H1 (cell line): ENCODE data around the gene MS4A6A. TPM values are rescaled to one million over a fixed set of nuclear protein-coding genes. Genes with fewer than 3 reads are reported as not detected.

Source experiments
- ATF2 ChIP-seq: IDR thresholded peaks from 2 replicates; pipeline ENCODE4 v1.6.1; 2012; ENCODE audit warnings: low read length, inconsistent platforms
- CHD1 ChIP-seq: IDR thresholded peaks from 2 replicates; pipeline ENCODE4 v1.6.1; 2012; ENCODE audit warnings: low read depth, low read length, improper control_type of control experiment
- CHD7 ChIP-seq: fragments of 300-600 bp; sonication (generic); IDR thresholded peaks from 2 replicates; pipeline ENCODE4 v1.7.1; 2012; ENCODE audit warnings: low read length, moderate library complexity, mild to moderate bottlenecking, inconsistent platforms; ENCODE audit not compliant: insufficient replicate concordance
- EZH2 ChIP-seq: fragments of 200-600 bp; sonication (generic); IDR thresholded peaks from 2 replicates; pipeline ENCODE4 v1.7.1; 2012; ENCODE audit warnings: low read depth, mild to moderate bottlenecking, moderate library complexity, low read length, inconsistent platforms; ENCODE audit not compliant: severe bottlenecking
- HDAC2 ChIP-seq, 2 experiments: fragments of 300-600 bp in 1 of 2; sonication (generic) in 1 of 2; IDR thresholded peaks; 2 replicates each; pipeline ENCODE4 v1.6.1; 2011 to 2012; ENCODE audit warnings: low read depth in 2 of 2, low read length in 2 of 2, mild to moderate bottlenecking in 2 of 2, moderate library complexity in 2 of 2, borderline replicate concordance in 1 of 2, inconsistent platforms in 1 of 2
- HDAC6 ChIP-seq: IDR thresholded peaks from one replicate; pipeline ENCODE4 v1.7.1; 2012; ENCODE audit warnings: low read depth, mild to moderate bottlenecking, inconsistent platforms, low read length, moderate library complexity
- RFX5 ChIP-seq: IDR thresholded peaks from 2 replicates; pipeline ENCODE4 v1.6.1; 2011; ENCODE audit warnings: low read depth, low read length, improper control_type of control experiment, borderline replicate concordance
- RNF2 ChIP-seq: fragments of 200-900, 300-1000 bp; sonication (generic); IDR thresholded peaks from 2 replicates; pipeline ENCODE4 v1.7.1; 2016; ENCODE audit warnings: borderline replicate concordance, low read depth, mild to moderate bottlenecking, antibody characterized with exemption, low read length; ENCODE audit not compliant: poor library complexity, severe bottlenecking; ENCODE audit errors: missing control alignments
- polyA plus RNA-seq, 7 experiments: library from polyadenylated mRNA; depleted of rRNA in 3 of 7; stranded (reverse) in 5 of 7; unstranded in 2 of 7; fragments of >200 nt in 5 of 7; fragments of 200-250 nt in 2 of 7; gene quantifications; 1 replicate in 5 of 7; 2 replicates in 1 of 7; 4 replicates in 1 of 7; pipeline versions ENCODE4 v1.2.1 to v1.2.3, GENCODE V29; 2011 to 2013; ENCODE audit warnings: missing spikeins in 2 of 7, mixed read lengths in 2 of 7
- total RNA-seq: library from RNA; stranded (reverse); fragmentation: NEBNext Ultra II Directional; extraction: Animal tissue kit (Norgen Biotek cat#: 25700); gene quantifications from 2 replicates; pipeline ENCODE4 v1.2.1, GENCODE V29; 2021

MS4A6A gene
- total and polyA plus RNA-seq, 2 of the 8 experiments (the other 6 are each of a cell fraction or from before 2014, with no cell fraction given) = not detected

GRCh38 chr11:60131912-60132311, 51.0 kb downstream of the MS4A6A start (continued):
- TF ChIP-seq CHD7 (no peak), RFX5 (no peak), ATF2 (no peak), CHD1 (no peak), HDAC2 (IDR thresholded peaks at IDR 0.05; ENCODE audit: borderline replicate concordance in 1 of 2, low read depth in 2 of 2, low read length in 2 of 2) (no peak), EZH2 (no peak), HDAC6 (no peak), RNF2 (no peak)
